NB4 (cell line): ENCODE results near the gene OVCA2.

Experiments used
- DNase-seq: peaks from one replicate; pipeline ENCODE4 v3.0.0; 2010; ENCODE audit warnings: low read depth
- H3K4me3 ChIP-seq: one replicate; pipeline ENCODE4 v1.5.1; 2011; ENCODE audit warnings: mild to moderate bottlenecking, low read depth, low read length, moderate library complexity
- CTCF ChIP-seq: IDR thresholded peaks from one replicate; pipeline ENCODE4 v1.5.1; 2012; ENCODE audit warnings: low read depth, low read length
- MAX ChIP-seq: IDR thresholded peaks from 2 replicates; pipeline ENCODE4 v1.6.1; 2011; ENCODE audit warnings: low read depth, low read length
- MYC ChIP-seq: IDR thresholded peaks from 2 replicates; pipeline ENCODE4 v1.6.1; 2011; ENCODE audit warnings: low read depth, low read length
- POLR2A ChIP-seq: IDR thresholded peaks from 2 replicates; pipeline ENCODE4 v1.6.1; 2011; ENCODE audit warnings: mild to moderate bottlenecking; ENCODE audit not compliant: insufficient read length; ENCODE audit errors: extremely low read depth

OVCA2 gene

GRCh38 chr17:2034806-2035540 lies 6.8 kb upstream of the OVCA2 start:
- no peak overlapping the region for H3K4me3 ChIP-seq
- DNase-seq: no peak
- TF ChIP-seq MYC (no peak), POLR2A (no peak), MAX (no peak)

GRCh38 chr17:2035541-2036488 lies 6.0 kb upstream of the OVCA2 start:
- TF ChIP-seq POLR2A: no peak
- no peak for TF ChIP-seq CTCF
- TF ChIP-seq MAX: no peak
- TF ChIP-seq MYC: no peak
- no peak overlapping the region for H3K4me3 ChIP-seq
- no peak for DNase-seq

- DNase-seq: no peak
- H3K4me3 ChIP-seq: no peak overlapping the region
- TF ChIP-seq POLR2A (no peak), MYC (no peak), MAX (no peak), CTCF (no peak)
Observed at GRCh38 chr17:2037155-2037554, 4.7 kb upstream of the OVCA2 start.

GRCh38 chr17:2040219-2040827 lies 1.5 kb upstream of the OVCA2 start:
- no peak for DNase-seq
- H3K4me3 ChIP-seq: no peak overlapping the region
- TF ChIP-seq MYC (no peak), POLR2A (no peak), CTCF (no peak)

- no peak overlapping the region for H3K4me3 ChIP-seq
- no peak for TF ChIP-seq MAX
- no peak for TF ChIP-seq CTCF
- TF ChIP-seq POLR2A: no peak
- TF ChIP-seq MYC: no peak
- no peak for DNase-seq
Observed at GRCh38 chr17:2040942-2041560, 771 bp upstream of the OVCA2 start.
